HG03196 (cell line): ENCODE data around the gene FZR1.
"Not testable (repeated sequence)": the region's sequence is repeated elsewhere in the genome, so short reads cannot be mapped to it uniquely, and the experiment has no call there.

Experiments
- ATAC-seq: cut with Tn5 transposase; IDR thresholded peaks from one replicate; pipeline ENCODE4 v1.9.1; 2021; ENCODE audit not compliant: unreplicated experiment

FZR1 gene

GRCh38 chr19:3528080-3528479, 22.0 kb downstream of the FZR1 start:
- no peak for ATAC-seq

GRCh38 chr19:3528539-3529211, 22.6 kb downstream of the FZR1 start:
- no peak for ATAC-seq

DNA sequence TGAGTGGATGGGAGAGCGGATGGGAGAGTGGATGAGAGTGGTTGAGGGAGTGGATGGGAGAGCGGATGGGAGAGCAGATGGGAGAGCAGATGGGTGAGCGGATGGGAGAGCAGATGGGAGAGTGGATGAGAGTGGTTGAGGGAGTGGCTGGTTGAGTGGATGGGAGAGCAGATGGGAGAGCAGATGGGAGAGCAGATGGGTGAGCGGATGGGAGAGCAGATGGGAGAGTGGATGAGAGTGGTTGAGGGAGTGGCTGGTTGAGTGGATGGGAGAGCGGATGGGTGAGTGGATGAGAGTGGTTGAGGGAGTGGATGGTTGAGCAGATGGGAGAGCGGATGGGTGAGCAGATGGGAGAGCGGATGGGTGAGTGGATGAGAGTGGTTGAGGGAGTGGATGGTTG, 23.2 kb downstream of the FZR1 start:
- ATAC-seq, result not testable (repeated sequence)

GRCh38 chr19:3530389-3530788, 24.3 kb downstream of the FZR1 start:
- ATAC-seq, result no peak

DNA sequence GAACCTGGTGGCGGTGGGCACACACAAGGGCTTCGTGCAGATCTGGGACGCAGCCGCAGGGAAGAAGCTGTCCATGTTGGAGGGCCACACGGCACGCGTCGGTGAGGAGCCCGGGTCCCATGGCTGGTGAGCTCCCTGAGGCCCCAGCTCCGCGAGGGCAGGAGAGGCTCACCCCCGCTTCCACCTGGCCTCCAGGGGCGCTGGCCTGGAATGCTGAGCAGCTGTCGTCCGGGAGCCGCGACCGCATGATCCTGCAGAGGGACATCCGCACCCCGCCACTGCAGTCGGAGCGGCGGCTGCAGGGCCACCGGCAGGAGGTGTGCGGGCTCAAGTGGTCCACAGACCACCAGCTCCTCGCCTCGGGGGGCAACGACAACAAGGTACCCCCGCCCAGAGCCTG, 25.6 kb downstream of the FZR1 start:
- ATAC-seq, result no peak

DNA sequence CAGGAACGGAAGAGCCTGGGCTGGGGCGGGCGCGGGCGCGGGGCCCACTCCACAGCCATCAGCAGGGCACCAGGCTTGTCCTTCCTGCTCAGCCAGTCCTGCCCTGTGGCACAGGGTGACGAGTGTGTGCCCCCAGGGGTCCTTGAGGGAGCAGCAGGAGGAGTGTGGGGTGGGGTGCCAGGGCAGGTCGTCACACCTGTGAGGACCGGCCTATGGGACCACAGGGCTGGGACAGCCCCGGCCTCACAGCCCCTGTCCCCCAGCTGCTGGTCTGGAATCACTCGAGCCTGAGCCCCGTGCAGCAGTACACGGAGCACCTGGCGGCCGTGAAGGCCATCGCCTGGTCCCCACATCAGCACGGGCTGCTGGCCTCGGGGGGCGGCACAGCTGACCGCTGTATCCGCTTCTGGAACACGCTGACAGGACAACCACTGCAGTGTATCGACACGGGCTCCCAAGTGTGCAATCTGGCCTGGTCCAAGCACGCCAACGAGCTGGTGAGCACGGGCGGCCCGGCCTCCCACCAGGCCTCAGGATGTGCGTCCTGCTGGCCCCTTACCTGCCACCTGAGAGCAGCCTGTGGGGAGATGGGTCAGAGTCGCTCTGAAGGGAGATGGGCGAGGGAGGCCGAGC, 26.2 kb downstream of the FZR1 start:
- ATAC-seq, result no peak

DNA sequence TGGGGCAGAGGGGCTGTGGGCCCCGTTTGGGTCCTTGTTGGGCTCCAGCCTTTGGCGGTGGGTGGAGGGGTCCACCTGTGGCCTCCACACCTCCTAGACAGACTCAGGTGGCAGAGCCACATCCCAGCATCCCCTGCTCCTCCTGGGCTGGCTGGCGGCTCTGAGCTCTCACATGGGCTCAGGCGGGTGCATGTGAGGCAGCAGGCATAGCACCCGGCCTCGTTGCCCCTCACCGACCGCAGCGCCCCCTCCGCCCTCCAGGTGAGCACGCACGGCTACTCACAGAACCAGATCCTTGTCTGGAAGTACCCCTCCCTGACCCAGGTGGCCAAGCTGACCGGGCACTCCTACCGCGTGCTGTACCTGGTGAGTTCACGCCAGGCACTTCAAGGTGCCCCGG, 26.9 kb downstream of the FZR1 start:
- no peak for ATAC-seq

DNA sequence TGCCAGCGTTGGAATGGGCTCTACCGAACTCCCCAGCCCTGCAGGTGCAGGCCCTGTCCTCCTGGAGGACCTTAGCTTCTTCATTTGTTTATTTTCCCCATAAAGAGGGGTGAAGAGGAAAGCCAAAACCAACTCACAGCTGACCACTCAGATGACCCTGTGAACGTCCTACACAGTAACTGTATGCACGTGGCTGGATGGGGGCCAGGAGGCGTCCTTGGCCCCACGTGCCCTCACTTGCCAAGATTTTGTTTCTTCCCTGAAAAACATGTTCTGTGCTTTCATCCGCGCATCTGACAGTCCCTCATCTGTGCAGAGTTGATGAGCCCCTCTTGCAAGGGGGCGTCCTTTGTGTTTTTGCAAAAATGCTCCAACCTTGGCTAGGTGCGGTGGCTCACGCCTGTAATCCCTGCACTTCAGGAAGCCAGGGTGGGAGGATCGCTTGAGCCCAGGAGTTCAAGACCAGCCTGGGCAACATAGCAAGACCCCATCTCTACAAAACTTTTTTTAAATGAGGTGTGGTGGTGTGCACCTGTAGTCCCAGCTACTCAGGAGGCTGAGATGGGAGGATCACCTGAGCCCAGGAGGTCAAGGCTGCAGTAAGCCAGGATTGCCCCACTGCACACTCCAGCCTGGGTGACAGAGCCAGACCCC, 27.6 kb downstream of the FZR1 start:
- no peak for ATAC-seq

- no peak for ATAC-seq
These were observed 28.5 kb downstream of the FZR1 start for GRCh38 chr19:3534375-3535234.

- no peak for ATAC-seq
These were observed 29.1 kb downstream of the FZR1 start for GRCh38 chr19:3535235-3535535.

- ATAC-seq, result no peak
These were observed 29.5 kb downstream of the FZR1 start for GRCh38 chr19:3535563-3535965.

GRCh38 chr19:3535981-3536380, 29.9 kb downstream of the FZR1 start:
- ATAC-seq, result no peak

GRCh38 chr19:3536429-3537100, 30.5 kb downstream of the FZR1 start:
- no peak for ATAC-seq

- no peak for ATAC-seq
These were observed 31.0 kb downstream of the FZR1 start for GRCh38 chr19:3537101-3537437.

DNA sequence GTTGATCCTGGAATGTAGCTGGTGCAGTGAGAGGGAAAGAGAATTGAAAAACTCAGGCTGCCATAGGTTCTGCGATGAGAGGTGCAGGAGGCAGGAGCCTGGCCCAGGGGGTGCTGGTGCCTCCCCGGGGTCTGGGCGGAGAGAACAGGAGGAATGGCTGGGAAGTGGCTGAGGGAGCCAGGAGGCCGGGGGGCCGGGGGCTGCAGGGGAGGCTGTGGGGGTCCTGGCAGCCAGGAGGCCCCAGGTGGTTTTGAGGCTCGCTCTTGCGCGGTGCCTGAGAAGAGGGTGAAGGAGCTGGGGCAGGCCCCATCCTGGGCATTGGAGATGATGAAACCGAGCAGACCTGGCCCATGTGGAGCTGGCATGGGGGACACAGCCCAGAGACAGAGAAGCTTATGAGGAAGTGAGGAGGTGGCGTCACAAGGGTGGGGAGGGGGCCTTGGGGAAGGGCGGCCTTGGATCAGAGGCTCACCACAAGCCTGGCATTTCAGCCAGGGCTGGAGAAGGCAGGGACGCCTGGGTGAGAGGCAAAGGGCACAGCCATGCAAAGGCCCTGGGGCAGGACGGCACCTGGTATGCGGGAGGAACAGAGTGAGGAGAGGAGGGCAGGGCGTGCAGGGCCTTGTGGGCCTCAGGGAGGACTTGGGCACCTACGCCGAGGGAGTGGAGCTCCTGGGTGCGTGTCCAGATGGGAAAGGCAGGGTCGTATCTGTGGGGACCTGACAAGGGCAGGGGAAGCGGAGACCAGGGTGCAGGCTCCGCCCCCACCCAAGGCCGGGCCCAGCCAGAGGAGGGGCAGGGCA, 31.5 kb downstream of the FZR1 start:
- no peak for ATAC-seq

GRCh38 chr19:3538258-3538929, 32.3 kb downstream of the FZR1 start:
- no peak for ATAC-seq

GRCh38 chr19:3538965-3539755, 33.0 kb downstream of the FZR1 start, which contains the start of gene TEKTIP1:
TEKTIP1 (plus strand) TSS chr19:3539174; CDS start chr19:3539178, 4 bp downstream.
- no peak for ATAC-seq

DNA sequence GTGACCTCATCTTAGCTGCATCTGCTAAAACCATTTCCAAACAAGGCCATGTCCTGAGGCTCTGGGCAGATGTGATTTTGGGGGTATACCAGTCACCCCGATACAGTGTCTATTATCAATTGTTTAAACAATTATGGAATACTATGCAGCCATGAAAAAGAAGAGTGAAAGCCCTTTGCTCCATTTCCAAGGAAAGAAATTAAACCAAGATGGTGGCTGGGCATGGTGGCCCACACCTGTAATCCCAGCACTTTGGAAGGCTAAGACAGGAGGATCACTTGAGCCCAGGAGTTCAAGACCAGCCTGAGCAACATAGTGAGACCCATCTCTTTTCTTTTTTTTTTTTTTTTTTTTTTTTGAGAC, 33.6 kb downstream of the FZR1 start:
- ATAC-seq, result no peak
